ENCODE measurements around the gene CIAO3. TPM values are rescaled to one million over a fixed set of nuclear protein-coding genes. Genes with fewer than 3 reads are reported as not detected.
"Not testable (repeated sequence)": the region's sequence is repeated elsewhere in the genome, so short reads cannot be mapped to it uniquely, and the experiment has no call there.

The CIAO3 gene
- total RNA-seq, 1 experiment from 2014 or later, result 32.1 TPM

DNA sequence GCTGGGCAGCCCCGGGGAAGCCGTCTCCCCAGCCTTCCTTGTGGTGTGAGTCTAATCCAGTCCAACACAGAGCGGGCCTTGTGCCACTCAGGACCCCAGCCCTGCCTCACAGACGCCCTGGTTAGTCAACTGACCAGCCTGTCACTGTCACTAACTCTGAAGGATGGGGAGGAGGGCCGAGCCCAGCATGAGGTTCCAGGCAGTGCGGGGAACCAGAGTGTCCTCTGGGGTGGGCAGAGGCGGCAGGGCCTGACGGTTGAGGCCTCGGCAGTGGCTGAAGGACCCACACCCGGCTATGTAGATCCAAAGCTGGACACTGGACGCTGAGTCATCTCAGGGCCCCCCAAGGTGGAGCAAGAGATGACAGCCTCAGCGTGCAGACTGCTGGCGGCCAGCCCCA is 38.8 kb upstream of the CIAO3 start:
- H3K4me1 ChIP-seq (ENCODE audit: low read length), result peaks cover 17% of the 10 kb centered on the region
- no peak overlapping the region for H3K27ac ChIP-seq (ENCODE audit: low read length)
- no peaks in the 10 kb centered on the region for H3K9me2 ChIP-seq (replicated peaks; ENCODE audit: insufficient read depth, low read length)
- no peaks in the 10 kb centered on the region for H3K27me3 ChIP-seq (ENCODE audit: low read length)
- no peak for DNase-seq
- no peak overlapping the region for H3K4me2 ChIP-seq (ENCODE audit: low read depth, low read length, poor library complexity, severe bottlenecking)
- H4K20me1 ChIP-seq (ENCODE audit: insufficient read depth, low read depth, low read length), result 0 out of 2 replicates have a peak, but pooled peaks cover under 1% of the 10 kb centered on the region
- no peak overlapping the region for H2AFZ ChIP-seq (ENCODE audit: low read length)
- no peaks in the 10 kb centered on the region for H3K79me2 ChIP-seq (ENCODE audit: low read length)
- H3K36me3 ChIP-seq (ENCODE audit: insufficient read depth, low read length), result no peaks in the 10 kb centered on the region
- H3K4me3 ChIP-seq (ENCODE audit: low read length), result no peak overlapping the region
- no peaks in the 10 kb centered on the region for H3K9me3 ChIP-seq (ENCODE audit: low read length)
- no peak overlapping the region for H3K9ac ChIP-seq (ENCODE audit: low read length)

DNA sequence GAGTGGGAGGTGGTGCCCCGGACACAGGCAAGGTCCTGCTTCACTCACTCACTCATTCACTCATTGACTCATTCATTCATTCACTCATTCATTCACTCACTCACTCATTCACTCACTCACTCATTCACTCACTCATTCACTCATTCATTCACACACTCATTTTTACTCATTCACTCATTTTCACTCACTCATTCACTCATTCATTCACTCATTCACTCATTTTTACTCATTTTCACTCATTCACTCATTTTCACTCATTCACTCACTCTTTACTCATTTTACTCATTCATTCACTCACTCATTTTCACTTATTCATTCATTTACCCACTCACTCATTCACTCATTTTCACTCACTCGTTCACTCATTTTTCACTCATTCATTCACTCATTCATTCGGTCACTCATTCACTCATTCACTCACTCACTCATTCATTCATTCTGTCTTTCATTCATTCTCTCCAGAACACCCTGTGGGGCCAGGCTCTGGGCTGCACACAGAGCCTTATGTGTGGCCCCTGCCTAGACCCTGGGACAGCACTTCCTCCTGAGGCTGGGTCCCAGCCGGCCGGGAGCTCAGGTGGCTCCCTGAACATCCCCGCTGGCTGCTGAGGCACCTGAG is 38.2 kb upstream of the CIAO3 start:
- Histone ChIP-seq H3K9me3 (ENCODE audit: low read length) (no peaks in the 10 kb centered on the region), H3K9me2 (replicated peaks; ENCODE audit: insufficient read depth, low read length) (no peaks in the 10 kb centered on the region), H3K4me3 (ENCODE audit: low read length) (no peak overlapping the region), H3K36me3 (ENCODE audit: insufficient read depth, low read length) (no peaks in the 10 kb centered on the region), H3K27me3 (ENCODE audit: low read length) (no peaks in the 10 kb centered on the region), H4K20me1 (ENCODE audit: insufficient read depth, low read depth, low read length) (no peaks in the 10 kb centered on the region), H3K9ac (ENCODE audit: low read length) (no peak overlapping the region), H3K4me2 (ENCODE audit: low read depth, low read length, poor library complexity, severe bottlenecking) (no peak overlapping the region), H2AFZ (ENCODE audit: low read length) (no peak overlapping the region), H3K79me2 (ENCODE audit: low read length) (no peaks in the 10 kb centered on the region), H3K27ac (ENCODE audit: low read length) (no peak overlapping the region), H3K4me1 (ENCODE audit: low read length) (peaks cover 15% of the 10 kb centered on the region)
- DNase-seq, result no peak

DNA sequence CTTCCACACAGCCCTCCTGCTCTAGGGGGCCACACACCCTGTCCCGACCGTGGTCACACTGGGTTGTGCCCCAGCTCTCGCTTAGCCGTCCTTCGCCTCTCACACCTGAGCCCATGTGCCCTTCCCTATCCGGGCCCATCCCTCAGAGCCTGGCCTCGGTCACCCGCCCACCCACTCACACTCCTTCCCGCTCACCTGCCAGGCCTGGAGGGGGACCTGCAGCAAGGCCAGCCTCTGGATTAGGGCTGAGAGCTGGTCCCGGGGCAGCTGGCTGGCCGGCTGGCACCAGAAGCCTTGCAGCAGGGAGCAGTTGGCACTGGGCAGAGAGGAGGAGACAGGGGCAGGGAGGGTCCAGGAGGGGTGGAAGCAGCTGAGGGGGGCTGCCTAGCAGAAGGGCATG is 37.6 kb upstream of the CIAO3 start:
- H4K20me1 ChIP-seq (ENCODE audit: insufficient read depth, low read depth, low read length), result no peaks in the 10 kb centered on the region
- H3K4me2 ChIP-seq (ENCODE audit: low read depth, low read length, poor library complexity, severe bottlenecking), result no peak overlapping the region
- H3K4me3 ChIP-seq (ENCODE audit: low read length), result no peak overlapping the region
- no peaks in the 10 kb centered on the region for H3K9me3 ChIP-seq (ENCODE audit: low read length)
- no peaks in the 10 kb centered on the region for H3K79me2 ChIP-seq (ENCODE audit: low read length)
- no peaks in the 10 kb centered on the region for H3K36me3 ChIP-seq (ENCODE audit: insufficient read depth, low read length)
- H3K27me3 ChIP-seq (ENCODE audit: low read length), result no peaks in the 10 kb centered on the region
- H3K9me2 ChIP-seq (replicated peaks; ENCODE audit: insufficient read depth, low read length), result no peaks in the 10 kb centered on the region
- peaks cover 10% of the 10 kb centered on the region for H3K4me1 ChIP-seq (ENCODE audit: low read length)
- H3K27ac ChIP-seq (ENCODE audit: low read length), result no peak overlapping the region
- no peak for DNase-seq
- no peak overlapping the region for H3K9ac ChIP-seq (ENCODE audit: low read length)
- H2AFZ ChIP-seq (ENCODE audit: low read length), result no peak overlapping the region

DNA sequence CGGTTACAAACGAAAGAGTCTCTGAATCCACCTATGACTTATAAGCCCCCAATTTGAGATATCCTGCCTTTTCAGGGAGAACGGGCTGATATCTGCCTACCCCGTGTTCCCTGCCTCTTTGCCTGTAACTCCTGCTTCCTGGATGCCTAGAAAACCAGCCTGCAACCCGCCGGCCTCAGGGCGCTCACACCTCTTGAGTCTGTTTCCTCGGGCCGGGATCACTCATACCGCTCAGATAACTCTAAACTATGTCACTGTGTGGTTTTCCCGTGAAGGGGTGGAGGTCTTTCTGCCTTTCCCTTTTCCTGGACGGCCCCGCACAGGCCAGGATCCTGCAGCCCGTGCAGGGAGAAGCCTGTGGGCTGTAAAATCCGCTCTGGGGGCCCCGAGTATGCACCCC is 37.0 kb upstream of the CIAO3 start:
- H3K36me3 ChIP-seq (ENCODE audit: insufficient read depth, low read length), result no peaks in the 10 kb centered on the region
- H3K27me3 ChIP-seq (ENCODE audit: low read length), result no peaks in the 10 kb centered on the region
- H4K20me1 ChIP-seq (ENCODE audit: insufficient read depth, low read depth, low read length), result no peaks in the 10 kb centered on the region
- no peaks in the 10 kb centered on the region for H3K9me2 ChIP-seq (replicated peaks; ENCODE audit: insufficient read depth, low read length)
- H3K27ac ChIP-seq (ENCODE audit: low read length), result no peak overlapping the region
- H3K79me2 ChIP-seq (ENCODE audit: low read length), result no peaks in the 10 kb centered on the region
- no peak overlapping the region for H3K9ac ChIP-seq (ENCODE audit: low read length)
- no peak for DNase-seq
- H3K4me3 ChIP-seq (ENCODE audit: low read length), result no peak overlapping the region
- no peak overlapping the region for H3K4me2 ChIP-seq (ENCODE audit: low read depth, low read length, poor library complexity, severe bottlenecking)
- no peak overlapping the region for H2AFZ ChIP-seq (ENCODE audit: low read length)
- H3K9me3 ChIP-seq (ENCODE audit: low read length), result no peaks in the 10 kb centered on the region
- peaks cover 3% of the 10 kb centered on the region for H3K4me1 ChIP-seq (ENCODE audit: low read length)

DNA sequence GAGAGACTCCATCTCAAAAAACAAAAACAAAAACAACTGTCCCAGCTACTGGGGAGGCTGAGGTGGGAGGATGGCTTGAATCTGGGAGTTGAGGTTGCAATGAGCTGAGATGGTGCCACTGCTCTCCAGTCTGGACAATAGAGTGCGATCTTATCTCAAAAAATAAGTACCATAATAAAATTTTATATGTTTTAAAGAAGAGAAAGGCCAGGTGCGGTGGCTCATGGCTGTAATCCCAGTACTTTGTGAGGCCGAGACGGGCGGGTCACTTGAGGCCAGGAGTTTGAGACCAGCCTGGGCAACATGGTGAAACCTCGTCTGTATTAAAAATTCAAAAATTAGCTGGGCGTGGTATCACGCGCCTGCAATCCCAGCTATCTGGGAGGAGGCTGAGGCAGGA is 36.0 kb upstream of the CIAO3 start:
- H3K4me2 ChIP-seq (ENCODE audit: low read depth, low read length, poor library complexity, severe bottlenecking), result no peak overlapping the region
- DNase-seq, result no peak
- H3K36me3 ChIP-seq (ENCODE audit: insufficient read depth, low read length), result no peaks in the 10 kb centered on the region
- H2AFZ ChIP-seq (ENCODE audit: low read length), result no peak overlapping the region
- no peak overlapping the region for H3K9ac ChIP-seq (ENCODE audit: low read length)
- no peak overlapping the region for H3K27ac ChIP-seq (ENCODE audit: low read length)
- H3K4me3 ChIP-seq (ENCODE audit: low read length), result no peak overlapping the region
- no peaks in the 10 kb centered on the region for H3K27me3 ChIP-seq (ENCODE audit: low read length)
- no peaks in the 10 kb centered on the region for H4K20me1 ChIP-seq (ENCODE audit: insufficient read depth, low read depth, low read length)
- no peaks in the 10 kb centered on the region for H3K9me2 ChIP-seq (replicated peaks; ENCODE audit: insufficient read depth, low read length)
- no peaks in the 10 kb centered on the region for H3K79me2 ChIP-seq (ENCODE audit: low read length)
- no peaks in the 10 kb centered on the region for H3K4me1 ChIP-seq (ENCODE audit: low read length)
- no peaks in the 10 kb centered on the region for H3K9me3 ChIP-seq (ENCODE audit: low read length)

DNA sequence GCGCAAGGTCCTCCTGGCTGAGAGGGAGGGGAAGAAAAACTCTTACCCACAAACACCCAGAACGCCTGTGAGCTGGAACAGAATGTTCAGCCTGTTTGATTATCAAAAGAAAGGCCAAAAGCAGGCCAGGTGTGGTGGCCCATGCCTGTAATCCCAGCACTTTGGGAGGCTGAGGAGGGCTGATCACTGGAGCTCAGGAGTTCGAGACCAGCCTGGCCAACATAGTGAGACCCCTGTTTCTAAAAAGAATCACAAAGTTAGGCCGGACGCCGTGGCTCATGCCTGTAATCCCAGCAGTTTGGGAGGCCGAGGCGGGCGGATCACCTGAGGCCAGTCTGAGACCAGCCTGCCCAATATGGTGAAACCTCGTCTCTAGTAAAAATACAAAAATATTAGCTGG is 35.5 kb upstream of the CIAO3 start:
- H3K4me3 ChIP-seq (ENCODE audit: low read length); H3K36me3 ChIP-seq (ENCODE audit: insufficient read depth, low read length); H4K20me1 ChIP-seq (ENCODE audit: insufficient read depth, low read depth, low read length); H3K9me3 ChIP-seq (ENCODE audit: low read length); DNase-seq; H3K27me3 ChIP-seq (ENCODE audit: low read length); H2AFZ ChIP-seq (ENCODE audit: low read length); H3K9ac ChIP-seq (ENCODE audit: low read length); H3K9me2 ChIP-seq (replicated peaks; ENCODE audit: insufficient read depth, low read length); H3K79me2 ChIP-seq (ENCODE audit: low read length); H3K4me2 ChIP-seq (ENCODE audit: low read depth, low read length, poor library complexity, severe bottlenecking); H3K4me1 ChIP-seq (ENCODE audit: low read length); H3K27ac ChIP-seq (ENCODE audit: low read length): not testable (repeated sequence)

DNA sequence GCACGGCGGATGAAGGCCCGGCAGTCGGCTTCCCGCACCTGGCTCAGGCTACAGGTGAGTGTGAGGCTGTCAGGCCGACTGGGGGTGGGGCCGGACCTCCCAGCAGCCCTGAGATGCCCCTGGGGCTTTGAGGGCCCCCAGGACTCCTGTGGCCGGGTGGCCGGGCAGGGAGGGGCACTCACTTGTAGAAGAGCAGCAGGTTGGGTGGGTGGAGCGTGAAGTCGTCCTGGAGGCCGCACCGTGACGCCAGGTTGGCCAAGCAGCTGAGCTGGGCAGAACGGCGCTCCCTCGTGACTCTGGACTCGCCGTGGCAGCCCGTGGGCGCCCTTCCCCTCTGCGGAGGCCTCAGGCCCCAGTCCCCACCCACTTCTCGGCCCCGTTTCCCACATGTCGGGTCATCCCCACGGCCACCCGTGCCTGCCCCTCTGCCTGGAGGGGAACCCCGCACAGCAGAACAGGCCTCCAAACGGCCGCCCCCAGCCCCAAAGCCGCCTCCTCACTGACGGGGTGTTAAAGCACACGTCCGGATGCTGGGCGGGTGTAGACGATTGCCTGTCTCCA is 34.5 kb upstream of the CIAO3 start:
- Histone ChIP-seq H3K27ac (ENCODE audit: low read length) (no peak overlapping the region), H3K4me2 (ENCODE audit: low read depth, low read length, poor library complexity, severe bottlenecking) (no peak overlapping the region), H3K27me3 (ENCODE audit: low read length) (no peaks in the 10 kb centered on the region), H2AFZ (ENCODE audit: low read length) (no peak overlapping the region), H4K20me1 (ENCODE audit: insufficient read depth, low read depth, low read length) (no peaks in the 10 kb centered on the region), H3K79me2 (ENCODE audit: low read length) (no peaks in the 10 kb centered on the region), H3K4me1 (ENCODE audit: low read length) (no peaks in the 10 kb centered on the region), H3K9me3 (ENCODE audit: low read length) (no peaks in the 10 kb centered on the region), H3K36me3 (ENCODE audit: insufficient read depth, low read length) (no peaks in the 10 kb centered on the region), H3K9me2 (replicated peaks; ENCODE audit: insufficient read depth, low read length) (no peaks in the 10 kb centered on the region), H3K9ac (ENCODE audit: low read length) (no peak overlapping the region), H3K4me3 (ENCODE audit: low read length) (no peak overlapping the region)
- DNase-seq, result no peak

DNA sequence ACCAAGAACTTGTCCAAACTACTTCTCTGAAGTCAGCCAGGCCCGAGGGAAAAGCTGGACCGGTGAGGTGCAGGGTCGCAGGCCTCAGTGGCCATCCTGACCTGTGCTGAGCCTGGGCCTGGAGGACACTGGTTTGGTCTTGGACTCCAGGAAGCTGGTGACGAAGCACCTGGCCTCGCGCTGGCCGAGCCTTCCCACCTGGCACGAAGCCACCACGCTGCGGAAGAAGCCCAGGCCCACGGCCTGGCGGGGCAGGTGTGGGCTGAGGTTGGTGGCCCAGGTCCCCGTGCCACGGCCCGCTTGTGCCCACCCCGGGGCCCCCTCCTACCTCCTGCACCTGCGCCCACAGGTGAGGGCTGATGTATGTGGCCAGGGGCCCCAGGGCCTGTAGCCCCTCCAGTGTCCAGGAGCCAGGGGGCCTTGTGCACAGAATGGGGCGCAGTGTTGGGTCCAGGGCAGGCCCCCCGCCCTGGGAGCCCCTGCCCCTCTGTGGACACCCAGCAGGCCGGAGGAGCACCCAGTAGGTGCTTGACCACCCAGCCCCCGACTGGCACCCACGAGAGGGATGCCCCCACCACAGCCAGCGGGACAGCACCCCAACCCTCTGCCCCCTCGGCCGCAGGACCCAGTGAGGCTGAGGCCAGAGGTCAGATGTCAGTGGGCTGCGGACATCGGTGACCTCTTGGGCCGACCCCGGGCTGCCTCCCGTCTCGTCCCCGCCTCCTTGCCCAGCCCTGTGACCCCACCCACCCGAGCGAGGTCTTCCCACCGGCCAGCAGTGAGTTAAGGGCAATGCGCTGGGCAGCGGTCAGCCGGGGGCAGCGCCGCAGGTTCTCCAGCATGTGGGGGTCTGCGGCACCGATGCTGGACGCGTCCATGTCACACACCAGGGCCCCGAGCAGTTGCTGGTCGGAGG is 33.5 kb upstream of the CIAO3 start:
- no peak overlapping the region for H3K4me2 ChIP-seq (ENCODE audit: low read depth, low read length, poor library complexity, severe bottlenecking)
- H3K9ac ChIP-seq (ENCODE audit: low read length), result no peak overlapping the region
- H3K79me2 ChIP-seq (ENCODE audit: low read length), result no peaks in the 10 kb centered on the region
- no peaks in the 10 kb centered on the region for H3K9me3 ChIP-seq (ENCODE audit: low read length)
- no peak overlapping the region for H2AFZ ChIP-seq (ENCODE audit: low read length)
- H3K27me3 ChIP-seq (ENCODE audit: low read length), result no peaks in the 10 kb centered on the region
- H4K20me1 ChIP-seq (ENCODE audit: insufficient read depth, low read depth, low read length), result no peaks in the 10 kb centered on the region
- no peak overlapping the region for H3K4me3 ChIP-seq (ENCODE audit: low read length)
- H3K36me3 ChIP-seq (ENCODE audit: insufficient read depth, low read length), result no peaks in the 10 kb centered on the region
- no peaks in the 10 kb centered on the region for H3K9me2 ChIP-seq (replicated peaks; ENCODE audit: insufficient read depth, low read length)
- H3K27ac ChIP-seq (ENCODE audit: low read length), result no peak overlapping the region
- DNase-seq, result no peak
- H3K4me1 ChIP-seq (ENCODE audit: low read length), result no peaks in the 10 kb centered on the region
